Measurements from ENCODE around the gene CASZ1. TPM values are rescaled to one million over a fixed set of nuclear protein-coding genes. Genes with fewer than 3 reads are reported as not detected.

Gene CASZ1
- total and polyA plus RNA-seq, 2 donors (not counting 3 experiments of a cell fraction or from before 2014, with no cell fraction given): 1.5 to 5.2 TPM

DNA sequence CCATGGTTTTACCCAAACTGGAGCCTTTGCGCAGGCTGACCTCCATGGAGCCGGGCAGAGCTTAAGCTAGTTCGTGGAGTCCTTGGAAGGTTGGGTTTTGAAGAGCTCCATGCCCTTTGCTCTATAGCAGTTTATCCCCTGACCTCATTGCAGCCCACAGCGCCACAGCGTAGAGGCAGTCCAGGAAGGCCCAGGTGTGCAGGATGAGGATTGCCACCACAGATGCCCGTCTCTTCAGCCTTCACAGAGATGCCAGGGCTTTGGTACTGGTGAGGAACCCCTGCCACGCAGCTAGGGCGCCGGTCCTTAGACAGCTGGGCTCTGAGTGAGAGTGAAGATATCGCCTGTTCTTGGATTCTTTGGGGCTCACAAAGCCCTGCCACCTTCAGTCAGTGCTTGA lies 183.1 kb downstream of the CASZ1 start:
- no peak overlapping the region for H3K4me3 ChIP-seq (replicated peaks in 1 of 3; ENCODE audit: insufficient read depth in 1 of 3, low read depth in 1 of 3, low read length in 3 of 3)
- H2AFZ ChIP-seq (ENCODE audit: low read depth, low read length): no peak overlapping the region
- CTCF ChIA-PET: no interaction called here
- H3K9me3 ChIP-seq (replicated peaks; ENCODE audit: control insufficient read depth, insufficient read depth, low read length): no peaks in the 10 kb centered on the region
- H3K79me2 ChIP-seq (ENCODE audit: control insufficient read depth, insufficient read depth, low read length): no peaks in the 10 kb centered on the region
- H3K4me1 ChIP-seq (ENCODE audit: control insufficient read depth, extremely low read depth, insufficient read depth, low read length): no peaks in the 10 kb centered on the region
- H3K36me3 ChIP-seq (ENCODE audit: control insufficient read depth in 2 of 2, extremely low read depth in 1 of 2, insufficient read depth in 2 of 2, low read length in 2 of 2): peaks cover 0 to 2% of the 10 kb centered on the region in 2 experiments
- H4K20me1 ChIP-seq (replicated peaks; ENCODE audit: control insufficient read depth, extremely low read depth, insufficient read depth, low read length): no peaks in the 10 kb centered on the region
- POLR2A ChIA-PET: no interaction called here
- H3K9me1 ChIP-seq (replicated peaks; ENCODE audit: control insufficient read depth, extremely low read depth, insufficient read depth, low read length): no peaks in the 10 kb centered on the region
- no peak overlapping the region for H3K4me2 ChIP-seq (ENCODE audit: insufficient read depth, low read length)
- dilution Hi-C loops (cut with MboI; ENCODE audit: extremely low pct_ligation_motif_present, low sequenced_read_pairs): no loop called here
- intact Hi-C loops (cut with micrococcal nuclease): no loop called here
- H3K27ac ChIP-seq (ENCODE audit: insufficient read depth, low read depth, low read length): no peak overlapping the region
- FAIRE-seq (no peak), DNase-seq (ENCODE audit: low read depth, low spot score) (no peak)
- BruUV-seq (replicated peaks): no TSS peak
- no peaks in the 10 kb centered on the region for H3K27me3 ChIP-seq (ENCODE audit: control insufficient read depth in 2 of 2, insufficient read depth in 2 of 2, low read length in 2 of 2)
- TF ChIP-seq GATA2 (IDR thresholded peaks at IDR 0.05; ENCODE audit: insufficient read depth, insufficient read length, low read depth, low read length) (no peak), JUN (IDR thresholded peaks at IDR 0.05; ENCODE audit: borderline replicate concordance, insufficient read depth, insufficient read length, low read depth) (no peak)
- TF ChIP-seq, protein P1, sequence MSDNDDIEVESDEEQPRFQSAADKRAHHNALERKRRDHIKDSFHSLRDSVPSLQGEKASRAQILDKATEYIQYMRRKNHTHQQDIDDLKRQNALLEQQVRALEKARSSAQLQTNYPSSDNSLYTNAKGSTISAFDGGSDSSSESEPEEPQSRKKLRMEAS (IDR thresholded peaks at IDR 0.05; ENCODE audit: insufficient read depth, insufficient read length): no peak
- no peak overlapping the region for H3K9ac ChIP-seq (replicated peaks; ENCODE audit: extremely low read depth, insufficient read depth, low read length)

- intact Hi-C loops (cut with micrococcal nuclease) (no loop called here), dilution Hi-C loops (cut with MboI; ENCODE audit: extremely low pct_ligation_motif_present, low sequenced_read_pairs) (no loop called here)
- ChIA-PET POLR2A (no interaction called here), CTCF (no interaction called here)
- H3K4me2 ChIP-seq (ENCODE audit: insufficient read depth, low read length): no peak overlapping the region
- H3K9me3 ChIP-seq (replicated peaks; ENCODE audit: control insufficient read depth, insufficient read depth, low read length): no peaks in the 10 kb centered on the region
- DNase-seq (ENCODE audit: low read depth, low spot score): no peak
- no TSS peak for BruUV-seq (replicated peaks)
- no peaks in the 10 kb centered on the region for H3K9me1 ChIP-seq (replicated peaks; ENCODE audit: control insufficient read depth, extremely low read depth, insufficient read depth, low read length)
- no peaks in the 10 kb centered on the region for H4K20me1 ChIP-seq (replicated peaks; ENCODE audit: control insufficient read depth, extremely low read depth, insufficient read depth, low read length)
- H2AFZ ChIP-seq (ENCODE audit: low read depth, low read length): no peak overlapping the region
- peaks cover 0 to 2% of the 10 kb centered on the region in 2 experiments for H3K36me3 ChIP-seq (ENCODE audit: control insufficient read depth in 2 of 2, extremely low read depth in 1 of 2, insufficient read depth in 2 of 2, low read length in 2 of 2)
- H3K4me1 ChIP-seq (ENCODE audit: control insufficient read depth, extremely low read depth, insufficient read depth, low read length): no peaks in the 10 kb centered on the region
- H3K27me3 ChIP-seq (ENCODE audit: control insufficient read depth in 2 of 2, insufficient read depth in 2 of 2, low read length in 2 of 2): no peaks in the 10 kb centered on the region
- H3K4me3 ChIP-seq (replicated peaks in 1 of 3; ENCODE audit: insufficient read depth in 1 of 3, low read depth in 1 of 3, low read length in 3 of 3): no peak overlapping the region
- no peak for FAIRE-seq
- H3K9ac ChIP-seq (replicated peaks; ENCODE audit: extremely low read depth, insufficient read depth, low read length): no peak overlapping the region
- H3K27ac ChIP-seq (ENCODE audit: insufficient read depth, low read depth, low read length): no peak overlapping the region
- H3K79me2 ChIP-seq (ENCODE audit: control insufficient read depth, insufficient read depth, low read length): no peaks in the 10 kb centered on the region
- TF ChIP-seq EZH2 (IDR thresholded peaks at IDR 0.05; ENCODE audit: borderline replicate concordance, low read depth, low read length, severe bottlenecking): no peak
- no peak for TF ChIP-seq FOS (IDR thresholded peaks at IDR 0.05; ENCODE audit: borderline replicate concordance, insufficient read depth, low read length)
- no peak for TF ChIP-seq POLR2AphosphoS5 (IDR thresholded peaks at IDR 0.05; ENCODE audit: insufficient read depth, low read depth, low read length)
- no peak for TF ChIP-seq GATA2 (IDR thresholded peaks at IDR 0.05; ENCODE audit: insufficient read depth, insufficient read length, low read depth, low read length)
- TF ChIP-seq CTCF (IDR thresholded peaks at IDR 0.05; ENCODE audit: extremely low read depth in 1 of 2, insufficient read depth in 1 of 2, low read depth in 1 of 2, low read length in 2 of 2): no peak
- TF ChIP-seq, protein P1 (IDR thresholded peaks at IDR 0.05; ENCODE audit: insufficient read depth, insufficient read length): no peak
- TF ChIP-seq POLR2A (IDR thresholded peaks at IDR 0.05; ENCODE audit: low read depth, low read length): no peak
- no peak for TF ChIP-seq MYC (IDR thresholded peaks at IDR 0.05; ENCODE audit: low read depth, low read length)
- no peak for TF ChIP-seq JUN (IDR thresholded peaks at IDR 0.05; ENCODE audit: borderline replicate concordance, insufficient read depth, insufficient read length, low read depth)
These were observed 183.8 kb downstream of the CASZ1 start for GRCh38 chr1:10612436-10613160.
